Mucosa of rectum (tissue), 2 donors: ENCODE measurements around the gene CDC37L1.

Experiments used
- H3K27ac ChIP-seq, 2 donors: one replicate each; pipeline ENCODE4 v1.7.0; 2013; ENCODE audit warnings: inconsistent platforms in 2 of 2, low read depth in 2 of 2, low read length in 2 of 2
- H3K27me3 ChIP-seq, 2 donors: one replicate each; pipeline ENCODE4 v1.7.0; 2013; ENCODE audit warnings: low read length in 2 of 2; ENCODE audit not compliant: control insufficient read depth in 2 of 2, insufficient read depth in 2 of 2
- H3K36me3 ChIP-seq, 2 donors: one replicate each; pipeline ENCODE4 v1.7.0; 2013; ENCODE audit warnings: low read length in 2 of 2; ENCODE audit not compliant: control insufficient read depth in 2 of 2, insufficient read depth in 2 of 2
- H3K4me1 ChIP-seq, 2 donors: one replicate each; pipeline ENCODE4 v1.7.0; 2013; ENCODE audit warnings: low read length in 2 of 2, mild to moderate bottlenecking in 1 of 2; ENCODE audit not compliant: control insufficient read depth in 2 of 2, insufficient read depth in 2 of 2
- H3K4me3 ChIP-seq, 2 donors: one replicate each; pipeline ENCODE4 v1.7.0; 2013; ENCODE audit warnings: low read length in 2 of 2
- H3K9ac ChIP-seq, 2 donors: one replicate each; pipeline ENCODE4 v1.7.0; 2013; ENCODE audit warnings: low read length in 2 of 2, low read depth in 1 of 2, mild to moderate bottlenecking in 1 of 2
- H3K9me3 ChIP-seq, 2 donors: one replicate each; pipeline ENCODE4 v1.7.0; 2013; ENCODE audit warnings: low read length in 2 of 2; ENCODE audit not compliant: control insufficient read depth in 2 of 2
- donor health status: healthy.
- donor health status: Normal muscosa, but diverticular disease.

CDC37L1 gene

DNA sequence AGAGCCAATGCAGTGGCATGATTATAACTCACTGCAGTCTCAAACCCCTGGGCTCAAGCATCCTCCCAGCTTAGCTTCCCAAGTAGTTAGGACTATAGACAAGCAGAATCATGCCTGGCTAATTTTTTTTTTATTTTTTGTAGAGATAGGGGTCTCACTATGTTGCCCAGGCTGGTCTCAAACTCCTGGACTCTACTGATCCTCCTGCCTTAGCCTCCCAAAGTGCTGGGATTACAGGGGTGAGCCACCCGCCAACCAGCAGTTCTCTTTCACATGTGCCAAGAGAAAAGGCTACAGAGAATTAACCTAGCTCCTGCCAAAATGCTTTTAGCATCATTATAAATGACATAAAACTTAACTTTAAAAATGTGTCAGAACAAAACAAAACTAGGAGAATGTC is 53.5 kb downstream of the CDC37L1 start:
- Histone ChIP-seq H3K4me3 (no peak overlapping the region), H3K9ac (no peak overlapping the region), H3K27ac (no peak overlapping the region), H3K4me1 (no peaks in the 10 kb centered on the region), H3K27me3 (no peaks in the 10 kb centered on the region), H3K9me3 (no peaks in the 10 kb centered on the region), H3K36me3 (peaks cover 0 to 2% of the 10 kb centered on the region in 2 donors)

DNA sequence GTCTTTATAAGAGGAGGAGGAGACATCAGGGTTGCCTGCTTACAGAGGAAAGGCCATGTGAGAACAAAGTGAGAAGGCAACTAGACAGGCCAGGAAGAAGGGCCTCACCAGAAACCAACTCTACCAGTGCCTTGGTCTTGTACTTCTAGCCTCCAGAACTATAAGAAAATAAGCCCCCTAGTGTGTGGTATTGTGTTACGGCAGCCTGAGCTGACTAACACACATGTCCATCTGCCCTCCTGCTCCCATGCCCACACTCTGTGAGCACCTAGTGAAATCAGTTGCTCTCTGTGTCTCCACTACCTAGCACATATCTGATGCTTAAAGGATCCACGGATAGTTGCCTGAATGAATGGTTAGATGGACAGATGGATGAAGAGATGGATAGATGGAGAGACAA is 54.8 kb downstream of the CDC37L1 start:
- no peak overlapping the region for H3K9ac ChIP-seq
- no peaks in the 10 kb centered on the region for H3K27me3 ChIP-seq
- H3K4me1 ChIP-seq, result peaks cover 3 to 7% of the 10 kb centered on the region in 2 donors
- H3K4me3 ChIP-seq, result no peak overlapping the region
- H3K27ac ChIP-seq, result no peak overlapping the region
- peaks cover 0 to 2% of the 10 kb centered on the region in 2 donors for H3K36me3 ChIP-seq
- H3K9me3 ChIP-seq, result no peaks in the 10 kb centered on the region

DNA sequence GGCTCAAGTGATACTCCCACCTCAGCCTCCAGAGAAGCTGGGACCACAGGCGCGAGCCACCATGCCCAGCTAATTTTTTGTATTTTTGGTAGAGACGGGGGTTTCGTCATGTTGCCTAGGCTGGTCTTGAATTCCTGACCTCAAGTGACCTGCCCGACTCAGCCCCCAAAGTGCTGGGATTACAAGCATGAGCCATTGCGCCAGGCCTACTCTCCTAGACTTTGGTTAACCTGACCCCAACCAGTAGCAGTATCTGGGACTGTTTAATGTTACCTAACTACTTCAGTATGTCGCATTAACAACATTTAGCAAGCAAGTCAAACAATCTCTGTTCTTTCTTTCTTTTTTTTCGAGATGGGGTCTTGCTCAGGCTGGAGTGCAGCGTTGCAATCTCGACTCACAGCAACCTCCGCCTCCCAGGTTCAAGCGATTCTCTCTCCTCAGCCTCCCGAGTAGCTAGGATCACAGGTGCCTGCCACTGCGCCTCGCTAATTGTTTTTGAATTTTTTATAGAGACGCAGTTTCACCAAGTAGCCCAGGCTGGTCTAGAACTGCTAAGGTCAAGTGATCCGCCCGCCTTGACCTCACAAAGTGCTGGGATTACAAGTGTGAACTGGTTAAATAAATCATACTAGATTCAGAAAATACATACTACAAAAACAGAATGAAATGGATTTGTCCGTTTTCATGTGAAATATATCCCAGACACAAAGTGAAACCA is 59.7 kb downstream of the CDC37L1 start:
- peaks cover 6 to 13% of the 10 kb centered on the region in 2 donors for H3K4me1 ChIP-seq
- no peaks in the 10 kb centered on the region for H3K9me3 ChIP-seq
- H3K27me3 ChIP-seq, result no peaks in the 10 kb centered on the region
- peak overlapping the region; percentile 95 to 99 for H3K9ac ChIP-seq
- H3K36me3 ChIP-seq, result no peaks in the 10 kb centered on the region
- H3K27ac ChIP-seq, result peak overlapping the region; percentile 97 to 99
- H3K4me3 ChIP-seq, result peak overlapping the region; percentile 87 to 93

DNA sequence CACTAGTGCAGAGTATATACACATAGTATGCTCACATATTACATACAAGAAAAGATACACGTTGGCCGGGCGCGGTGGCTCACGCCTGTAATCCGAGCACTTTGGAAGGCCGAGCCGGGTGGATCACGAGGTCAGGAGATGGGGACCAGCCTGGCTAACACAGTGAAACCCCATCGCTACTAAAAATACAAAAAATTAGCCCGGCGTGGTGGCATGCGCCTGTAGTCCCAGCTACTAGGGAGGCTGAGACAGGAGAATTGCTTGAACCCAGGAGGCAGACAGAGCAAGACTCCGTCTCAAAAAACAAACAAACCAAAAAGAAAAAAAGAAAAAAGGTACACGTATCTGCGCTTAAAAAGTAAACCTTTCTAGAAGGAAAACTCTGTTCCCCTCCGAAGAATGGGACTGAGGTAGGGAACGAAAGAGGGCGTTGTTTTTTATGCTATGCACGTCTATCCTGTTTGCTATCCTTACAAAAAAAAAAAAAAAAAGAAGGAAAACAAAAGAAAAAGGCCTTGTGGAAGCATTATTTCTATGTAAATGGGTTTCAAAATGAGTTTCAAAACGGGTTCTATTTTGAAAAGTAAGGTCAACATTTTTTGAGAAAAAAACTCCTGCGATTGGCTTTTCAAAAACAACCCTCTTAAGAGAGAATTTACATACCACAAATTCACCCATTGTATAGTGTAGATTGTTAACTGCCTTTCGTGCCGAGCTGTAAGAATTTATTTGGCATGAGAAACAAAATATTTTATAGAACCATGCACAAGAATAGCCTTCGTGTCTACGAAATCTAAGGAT is 60.4 kb downstream of the CDC37L1 start:
- peaks cover 6 to 13% of the 10 kb centered on the region in 2 donors for H3K4me1 ChIP-seq
- peak overlapping the region; percentile 87 to 93 for H3K4me3 ChIP-seq
- no peaks in the 10 kb centered on the region for H3K9me3 ChIP-seq
- no peaks in the 10 kb centered on the region for H3K27me3 ChIP-seq
- H3K9ac ChIP-seq, result peak overlapping the region; percentile 95 to 99
- no peaks in the 10 kb centered on the region for H3K36me3 ChIP-seq
- peak overlapping the region; percentile 97 to 99 for H3K27ac ChIP-seq

DNA sequence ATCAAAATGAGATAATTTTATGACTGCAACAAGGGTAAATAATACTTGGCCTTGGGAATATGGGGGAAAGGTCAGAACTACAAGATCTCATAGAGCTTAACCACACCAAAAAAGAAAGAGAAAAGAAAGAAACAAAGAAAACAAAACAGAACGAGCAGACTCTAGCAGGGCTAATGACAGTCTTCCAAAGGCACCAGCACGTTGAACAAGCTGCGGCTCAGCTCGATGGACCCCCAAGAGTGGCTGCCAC is 60.9 kb downstream of the CDC37L1 start:
- peaks cover 6 to 13% of the 10 kb centered on the region in 2 donors for H3K4me1 ChIP-seq
- peak overlapping the region; percentile 95 to 99 for H3K9ac ChIP-seq
- H3K36me3 ChIP-seq, result no peaks in the 10 kb centered on the region
- H3K27me3 ChIP-seq, result no peaks in the 10 kb centered on the region
- peak overlapping the region; percentile 87 to 93 for H3K4me3 ChIP-seq
- H3K9me3 ChIP-seq, result no peaks in the 10 kb centered on the region
- H3K27ac ChIP-seq, result peak overlapping the region; percentile 97 to 99

DNA sequence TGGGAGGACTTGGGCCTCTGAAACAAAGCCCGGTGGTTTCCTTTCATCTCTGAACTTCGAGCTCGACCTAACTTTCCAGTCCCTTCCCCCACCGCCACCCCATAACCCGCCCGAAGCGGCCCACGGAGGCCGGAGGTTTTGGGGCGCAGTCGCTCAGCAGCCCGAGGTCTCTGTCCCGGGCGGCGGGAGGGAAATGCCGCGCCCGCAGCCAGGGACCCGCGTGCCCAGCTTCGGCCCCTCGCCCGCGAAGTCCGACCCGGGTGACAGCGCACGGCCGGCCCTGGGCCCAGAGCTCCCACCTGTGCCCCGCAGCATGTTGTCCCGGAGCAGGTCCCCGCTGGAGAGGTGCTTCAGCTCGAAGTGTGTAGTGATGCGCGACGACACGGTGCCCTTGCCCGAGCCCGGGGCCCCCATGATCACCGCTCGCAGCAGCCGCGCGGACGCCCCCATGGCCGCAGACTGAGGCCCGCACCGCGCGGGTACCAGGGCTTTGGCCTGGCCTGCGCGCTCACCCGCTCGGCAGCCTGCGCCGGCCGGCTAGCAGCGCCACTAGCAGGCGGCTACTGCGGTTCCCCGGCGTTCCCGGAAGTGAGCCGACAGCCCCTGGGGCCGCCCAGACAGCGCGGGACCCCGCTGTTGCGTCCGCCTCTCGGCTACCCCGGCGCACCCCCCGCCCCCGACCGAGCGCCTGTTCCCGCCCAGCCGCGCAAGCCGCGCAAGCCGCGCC is 61.4 kb downstream of the CDC37L1 start, which contains the start of gene AK3:
AK3 (minus strand) TSS at position 565 of the 727 bp plus-strand sequence; CDS start at position 450, 115 bp downstream.
- Histone ChIP-seq H3K27me3 (no peaks in the 10 kb centered on the region), H3K27ac (peak within 1 kb of the TSS; percentile 97 to 99), H3K9ac (peak within 1 kb of the TSS; percentile 95 to 99), H3K36me3 (no peaks in the 10 kb centered on the region), H3K4me3 (peak within 1 kb of the TSS; percentile 87 to 93), H3K4me1 (peaks cover 6 to 13% of the 10 kb centered on the region in 2 donors), H3K9me3 (no peaks in the 10 kb centered on the region)

DNA sequence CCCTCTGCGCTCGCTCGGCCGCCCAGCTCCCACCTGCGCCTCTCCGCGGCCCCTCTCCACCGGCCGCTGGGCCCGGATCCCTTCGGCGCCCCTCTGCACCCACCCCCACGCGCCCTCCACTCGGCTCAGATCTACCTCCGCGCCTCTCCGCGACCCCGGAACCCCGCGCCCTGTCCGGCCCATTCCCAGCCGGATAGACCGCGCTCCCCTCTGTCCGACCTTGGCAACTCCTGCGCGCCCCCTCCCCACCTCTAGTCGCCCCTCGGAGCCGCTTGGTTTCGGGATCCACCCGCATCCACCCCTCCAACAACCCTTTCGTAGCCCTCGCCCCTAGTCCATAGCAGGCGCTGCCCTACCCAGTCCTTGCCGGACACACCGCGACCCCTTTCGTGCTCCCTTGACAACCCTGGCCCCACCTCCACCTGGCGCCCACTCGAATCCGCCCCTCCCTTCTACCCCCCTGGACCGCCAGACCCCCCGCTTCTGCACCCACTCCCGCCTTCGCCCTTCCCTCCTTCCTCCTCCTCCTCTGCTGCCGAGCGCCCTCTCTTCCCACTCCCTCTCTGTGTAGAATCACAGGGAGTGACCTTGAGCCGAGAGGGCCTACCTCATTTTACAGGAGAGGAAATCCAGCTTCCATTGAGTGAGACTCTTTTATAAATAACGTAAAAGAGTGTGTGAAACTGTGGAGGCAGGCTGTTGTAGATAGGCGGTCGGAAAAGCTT is 62.2 kb downstream of the CDC37L1 start:
- peaks cover 6 to 13% of the 10 kb centered on the region in 2 donors for H3K4me1 ChIP-seq
- H3K27me3 ChIP-seq, result no peaks in the 10 kb centered on the region
- no peaks in the 10 kb centered on the region for H3K36me3 ChIP-seq
- H3K27ac ChIP-seq, result peak overlapping the region; percentile 97 to 99
- H3K9ac ChIP-seq, result peak overlapping the region; percentile 81 to 99
- H3K9me3 ChIP-seq, result no peaks in the 10 kb centered on the region
- peak overlapping the region; percentile 87 to 93 for H3K4me3 ChIP-seq

DNA sequence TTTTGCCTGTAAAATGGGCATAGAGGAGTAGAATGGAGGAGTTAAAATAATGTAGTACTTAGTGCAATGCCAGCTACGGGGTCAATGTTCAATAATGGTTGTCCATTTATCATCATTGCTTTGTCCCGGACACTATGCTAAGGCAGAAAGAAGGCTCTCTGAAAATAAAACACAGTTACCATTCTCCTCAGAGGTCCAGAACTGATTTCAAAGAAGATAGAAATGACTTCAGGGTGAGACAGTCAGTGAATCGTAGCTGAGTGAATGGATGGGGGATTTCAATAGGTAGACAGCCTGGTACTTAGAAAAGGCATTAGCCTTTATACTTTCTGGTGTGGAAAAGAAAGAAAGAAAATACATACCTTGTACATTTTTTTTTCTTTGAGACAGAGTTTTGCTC is 62.9 kb downstream of the CDC37L1 start:
- H3K27ac ChIP-seq, result peak overlapping the region; percentile 97 to 99
- H3K36me3 ChIP-seq, result no peaks in the 10 kb centered on the region
- peak overlapping the region; percentile 87 to 93 for H3K4me3 ChIP-seq
- H3K4me1 ChIP-seq, result peaks cover 6 to 13% of the 10 kb centered on the region in 2 donors
- H3K27me3 ChIP-seq, result no peaks in the 10 kb centered on the region
- H3K9ac ChIP-seq, result peak overlapping the region; percentile 81 to 99
- no peaks in the 10 kb centered on the region for H3K9me3 ChIP-seq

DNA sequence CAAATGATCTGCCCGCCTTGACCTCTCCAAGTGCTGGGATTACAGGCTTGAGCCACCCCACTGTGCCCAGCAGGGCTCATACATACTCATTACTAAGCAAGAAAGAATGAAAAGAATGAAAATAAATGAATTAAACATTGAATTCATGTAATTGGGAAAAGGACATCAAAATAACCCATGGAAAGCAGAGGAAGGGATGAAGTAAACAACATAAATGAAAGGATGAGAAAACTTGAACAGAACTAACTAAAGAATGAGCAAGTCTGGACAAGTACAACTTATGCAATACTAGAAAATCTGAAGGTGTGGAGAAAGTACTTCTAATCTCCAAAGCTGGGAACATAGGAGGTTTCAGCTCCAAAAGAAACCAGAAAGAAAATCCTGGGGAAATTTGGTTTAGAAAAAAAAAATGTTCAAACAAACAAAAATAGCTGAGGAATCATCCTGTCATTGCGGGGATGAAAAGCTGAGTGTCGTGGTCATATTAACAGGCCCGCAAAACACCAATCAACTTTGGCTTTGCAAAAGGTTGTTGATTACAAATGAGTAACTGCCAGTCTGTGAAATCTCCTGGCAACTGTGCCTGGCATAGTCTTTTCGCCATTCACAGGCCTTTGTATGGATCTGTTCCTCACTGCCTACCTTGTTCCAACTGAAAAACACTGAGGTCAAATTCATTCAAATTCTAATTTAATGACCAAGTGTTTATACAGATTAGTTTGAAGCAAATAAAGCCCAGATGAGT is 63.9 kb downstream of the CDC37L1 start:
- Histone ChIP-seq H3K36me3 (no peaks in the 10 kb centered on the region), H3K4me1 (peaks cover 6 to 12% of the 10 kb centered on the region in 2 donors), H3K4me3 (no peak overlapping the region), H3K27ac (no peak overlapping the region), H3K9ac (no peak overlapping the region), H3K27me3 (no peaks in the 10 kb centered on the region), H3K9me3 (no peaks in the 10 kb centered on the region)
